ENCODE measurements around the gene RNU5D-1. TPM values are rescaled to one million over a fixed set of nuclear protein-coding genes. Genes with fewer than 3 reads are reported as not detected.

The RNU5D-1 gene
- total RNA-seq, 2 experiments from 2014 or later = not detected

DNA sequence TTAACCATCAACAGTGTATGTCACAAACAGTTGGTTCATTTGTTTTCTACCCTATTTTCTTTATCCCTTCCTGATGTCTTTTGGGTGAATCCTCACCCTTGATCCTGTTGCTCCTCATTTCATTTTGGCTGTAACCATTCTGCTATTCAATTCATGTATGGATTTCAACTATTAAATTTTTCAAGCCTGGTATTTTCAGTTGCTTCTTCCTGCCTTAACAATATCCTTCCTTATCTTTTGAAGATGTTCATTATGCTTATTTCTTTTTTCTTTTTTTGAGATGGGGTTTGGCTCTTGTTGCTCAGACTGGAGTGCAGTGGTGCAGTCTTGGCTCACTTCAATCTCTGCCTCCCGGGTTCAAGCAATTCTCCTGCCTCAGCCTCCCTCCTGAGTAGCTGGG, 2.8 kb upstream of the RNU5D-1 start:
- ChIA-PET POLR2A (interaction anchor here (5.7 to 6.1 kb wide), 2 partner anchors 14 to 42 kb away, joined by 65 to 138 read pairs; partner anchors contain the start of gene RPS8), CTCF (no interaction called here)
- Histone ChIP-seq H3K27me3 (ENCODE audit: control insufficient read depth in 1 of 2, insufficient read depth in 2 of 2, low read length in 2 of 2) (no peaks in the 10 kb centered on the region), H3K36me3 (ENCODE audit: insufficient read depth, low read length) (no peaks in the 10 kb centered on the region), H3K4me3 (ENCODE audit: low read length) (no peak overlapping the region), H3K9me3 (ENCODE audit: control insufficient read depth in 1 of 2, insufficient read depth in 1 of 2, low read length in 2 of 2) (no peaks in the 10 kb centered on the region), H3K27ac (ENCODE audit: low read depth in 1 of 2, low read length in 2 of 2) (no peak overlapping the region), H3K4me1 (ENCODE audit: insufficient read depth, low read length) (peaks cover 32% of the 10 kb centered on the region)
- Mint-ChIP-seq H3K9me3 (no peaks in the 10 kb centered on the region), H3K36me3 (ENCODE audit: low read depth) (no peaks in the 10 kb centered on the region), H3K27ac (no peak overlapping the region), H3K4me1 (ENCODE audit: low read depth) (peaks cover 29% of the 10 kb centered on the region), H3K27me3 (no peaks in the 10 kb centered on the region), H3K4me3 (no peak overlapping the region)
- intact Hi-C loops (cut with DNase I, micrococcal nuclease) = loop anchor here (5.0 kb wide), 5 partner anchors 44 to 849 kb away; partner anchors contain the start of genes HECTD3 (in 1 of the 2), NASP (in 1 of the 2), RPS8 (in 1 of the 2) and TESK2 (in 1 of the 2)
- ATAC-seq (ENCODE audit: poor library complexity) (no peak), DNase-seq (no peak)
- TF ChIP-seq CTCF (IDR thresholded peaks at IDR 0.05) = no peak

- peaks cover 30% of the 10 kb centered on the region for H3K4me1 Mint-ChIP-seq (ENCODE audit: low read depth)
- no peak overlapping the region for H3K4me3 Mint-ChIP-seq
- H3K27me3 Mint-ChIP-seq = no peaks in the 10 kb centered on the region
- intact Hi-C loops (cut with DNase I, micrococcal nuclease) = loop anchor here (5.0 kb wide), 5 partner anchors 44 to 849 kb away; partner anchors contain the start of genes HECTD3 (in 1 of the 2), NASP (in 1 of the 2), RPS8 (in 1 of the 2) and TESK2 (in 1 of the 2)
- no peak overlapping the region for H3K27ac Mint-ChIP-seq
- DNase-seq (no peak), ATAC-seq (ENCODE audit: poor library complexity) (no peak)
- no peaks in the 10 kb centered on the region for H3K36me3 ChIP-seq (ENCODE audit: insufficient read depth, low read length)
- H3K4me3 ChIP-seq (ENCODE audit: low read length) = no peak overlapping the region
- H3K27me3 ChIP-seq (ENCODE audit: control insufficient read depth in 1 of 2, insufficient read depth in 2 of 2, low read length in 2 of 2) = no peaks in the 10 kb centered on the region
- H3K36me3 Mint-ChIP-seq (ENCODE audit: low read depth) = no peaks in the 10 kb centered on the region
- TF ChIP-seq CTCF (IDR thresholded peaks at IDR 0.05) = no peak
- ChIA-PET POLR2A (interaction anchor here (4.4 to 6.1 kb wide), 3 partner anchors 14 to 67 kb away, joined by 38 to 138 read pairs (median 65); partner anchors contain the start of genes PLK3 and RPS8), CTCF (interaction anchor here (1.1 kb wide), 1 partner anchor 12 kb away, joined by 4 read pairs; no protein-coding TSS in a partner anchor)
- H3K9me3 ChIP-seq (ENCODE audit: control insufficient read depth in 1 of 2, insufficient read depth in 1 of 2, low read length in 2 of 2) = no peaks in the 10 kb centered on the region
- H3K27ac ChIP-seq (ENCODE audit: low read depth in 1 of 2, low read length in 2 of 2) = no peak overlapping the region
- peaks cover 33% of the 10 kb centered on the region for H3K4me1 ChIP-seq (ENCODE audit: insufficient read depth, low read length)
- no peaks in the 10 kb centered on the region for H3K9me3 Mint-ChIP-seq
Measured at GRCh38 chr1:44733365-44733764, 2.4 kb upstream of the RNU5D-1 start.

DNA sequence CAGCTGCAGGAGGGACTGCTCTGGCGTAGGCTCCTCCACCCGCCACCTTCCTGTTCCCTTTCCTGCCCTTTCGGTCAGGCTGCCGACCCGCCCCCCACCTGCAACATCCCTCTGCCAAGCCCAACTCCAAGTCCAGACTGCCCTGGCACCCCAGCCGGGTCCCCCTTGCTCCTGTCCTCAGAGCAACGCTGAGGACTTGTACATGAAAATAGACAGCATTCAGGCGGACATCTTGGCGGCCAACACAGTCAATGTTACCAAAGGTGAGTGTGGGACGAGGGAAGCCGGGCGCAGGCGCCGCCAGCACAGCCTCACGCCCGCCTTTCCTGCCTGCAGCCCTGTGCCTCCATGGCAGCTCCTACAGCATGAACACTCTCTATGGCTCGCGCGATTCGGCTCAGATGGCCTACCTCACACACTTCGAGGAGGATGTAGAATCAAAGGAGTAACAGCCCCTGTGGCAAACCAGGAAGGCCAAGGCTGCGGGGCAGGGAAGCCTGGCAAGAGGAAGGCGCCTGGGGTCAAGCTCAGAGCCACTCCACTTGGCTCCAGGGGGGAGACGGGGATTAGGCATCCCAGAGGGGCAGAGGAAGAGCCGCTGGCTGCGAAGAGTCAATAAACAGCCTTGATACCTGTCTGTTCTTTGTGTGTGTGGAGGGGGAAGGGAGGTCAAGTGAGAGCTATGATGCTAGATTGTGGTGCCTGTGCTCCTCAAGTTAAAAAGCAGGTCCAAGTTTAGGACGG, 5.8 kb downstream of the RNU5D-1 start:
- ChIA-PET POLR2A (interaction anchor here (4.0 to 4.7 kb wide), 2 partner anchors 50 to 75 kb away, joined by 47 to 53 read pairs; partner anchors contain the start of genes PLK3 and RPS8), CTCF (interaction anchor here (0.9 to 1.1 kb wide), 2 partner anchors 11 to 107 kb away, joined by 3 read pairs; no protein-coding TSS in a partner anchor)
- peak overlapping the region; percentile 3 to 35 for H3K27ac ChIP-seq (ENCODE audit: low read depth in 1 of 2, low read length in 2 of 2)
- Mint-ChIP-seq H3K27ac (peak overlapping the region; percentile 70), H3K9me3 (no peaks in the 10 kb centered on the region), H3K36me3 (ENCODE audit: low read depth) (no peaks in the 10 kb centered on the region), H3K27me3 (no peaks in the 10 kb centered on the region), H3K4me1 (ENCODE audit: low read depth) (peaks cover 54% of the 10 kb centered on the region), H3K4me3 (peak overlapping the region; percentile 82)
- no peaks in the 10 kb centered on the region for H3K9me3 ChIP-seq (ENCODE audit: control insufficient read depth in 1 of 2, insufficient read depth in 1 of 2, low read length in 2 of 2)
- H3K4me3 ChIP-seq (ENCODE audit: low read length) = no peak overlapping the region
- no peaks in the 10 kb centered on the region for H3K27me3 ChIP-seq (ENCODE audit: control insufficient read depth in 1 of 2, insufficient read depth in 2 of 2, low read length in 2 of 2)
- DNase-seq (peak in 1 of 14 experiments; percentile 4), ATAC-seq (ENCODE audit: poor library complexity) (no peak)
- H3K4me1 ChIP-seq (ENCODE audit: insufficient read depth, low read length) = peaks cover 61% of the 10 kb centered on the region
- TF ChIP-seq CTCF (IDR thresholded peaks at IDR 0.05) = no peak
- intact Hi-C loops (cut with DNase I, micrococcal nuclease) = loop anchor here in 1 of 2 experiments (5.0 kb wide), 2 partner anchors 97 to 287 kb away; partner anchors contain the start of genes HECTD3 and UROD
- H3K36me3 ChIP-seq (ENCODE audit: insufficient read depth, low read length) = no peaks in the 10 kb centered on the region
